HG03575 (cell line): ENCODE measurements around the gene SLC38A8.

Source experiments
- ATAC-seq: cut with Tn5 transposase; IDR thresholded peaks from one replicate; pipeline ENCODE4 v1.9.1; 2021; ENCODE audit not compliant: unreplicated experiment, insufficient number of reproducible peaks, low FRiP score; ENCODE audit errors: extremely low read depth

The SLC38A8 gene

DNA sequence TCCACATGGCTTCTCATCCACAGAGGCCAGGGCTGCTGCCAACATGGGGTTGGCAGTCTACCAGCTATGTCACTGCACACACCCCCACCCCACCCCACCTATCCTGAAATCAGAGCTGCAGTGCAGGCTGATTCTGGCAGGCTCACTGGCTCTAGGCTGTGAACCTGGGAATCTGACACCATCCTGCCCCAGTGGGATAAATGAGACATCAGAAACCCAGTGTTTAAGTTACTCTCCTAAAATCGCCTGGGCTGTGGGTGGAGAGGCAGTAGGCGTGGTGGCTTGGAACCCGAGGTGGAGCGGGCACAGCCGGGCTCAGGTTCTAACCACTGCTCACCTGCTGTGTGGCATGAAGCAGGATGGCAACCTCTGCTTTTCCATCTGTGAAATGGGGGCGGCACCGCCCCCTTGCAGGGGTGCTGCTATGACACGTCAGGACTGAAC lies 5.6 kb downstream of the SLC38A8 start:
- no peak for ATAC-seq

GRCh38 chr16:84036131-84036530 lies 6.5 kb downstream of the SLC38A8 start:
- ATAC-seq: no peak

- ATAC-seq: no peak
Observed at GRCh38 chr16:84034516-84034915, 8.1 kb downstream of the SLC38A8 start.

DNA sequence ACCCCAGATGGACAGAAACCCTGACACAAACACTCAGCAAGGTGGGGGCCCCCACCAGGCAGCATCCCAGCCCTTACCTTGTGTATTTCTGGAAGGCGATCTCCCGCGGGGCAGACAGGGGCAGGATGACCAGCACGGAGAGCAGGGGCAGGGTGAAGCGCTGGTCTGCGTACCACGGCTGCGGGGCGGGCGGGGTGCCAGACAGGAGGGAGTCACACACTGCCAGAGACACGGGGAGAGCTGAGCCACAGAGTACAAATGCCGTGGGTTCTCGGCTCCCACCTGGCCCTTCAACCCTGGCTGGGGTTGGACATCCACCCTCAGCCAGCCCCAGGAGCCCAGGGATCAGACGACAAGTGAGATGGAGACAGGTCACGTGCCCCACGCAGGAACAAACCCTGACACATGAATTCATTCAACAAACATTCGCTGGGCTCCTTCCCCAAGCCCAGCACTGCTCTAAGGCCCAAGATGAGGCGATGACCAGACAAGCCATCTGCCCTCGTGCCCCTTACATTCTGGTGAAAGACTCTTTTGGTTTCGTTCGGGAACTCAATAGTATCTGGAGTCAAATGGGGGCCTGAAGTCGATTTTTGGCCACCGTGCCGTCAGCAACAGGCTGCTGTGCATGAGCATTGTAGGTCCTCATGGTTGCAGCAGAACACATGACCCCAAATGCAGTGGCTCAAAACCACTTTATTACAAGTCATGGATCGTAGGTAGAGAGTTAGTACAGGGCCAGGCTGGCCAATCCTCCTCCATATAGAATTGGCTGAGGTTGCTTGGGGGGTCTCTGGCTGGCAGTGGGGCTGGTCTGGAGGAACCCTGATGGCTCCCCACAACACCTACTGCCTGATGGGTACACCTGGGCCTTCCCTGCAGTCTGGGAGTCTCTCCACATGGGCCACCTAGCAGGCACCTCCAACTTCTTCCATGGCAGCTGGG lies 9.1 kb downstream of the SLC38A8 start:
- no peak for ATAC-seq

DNA sequence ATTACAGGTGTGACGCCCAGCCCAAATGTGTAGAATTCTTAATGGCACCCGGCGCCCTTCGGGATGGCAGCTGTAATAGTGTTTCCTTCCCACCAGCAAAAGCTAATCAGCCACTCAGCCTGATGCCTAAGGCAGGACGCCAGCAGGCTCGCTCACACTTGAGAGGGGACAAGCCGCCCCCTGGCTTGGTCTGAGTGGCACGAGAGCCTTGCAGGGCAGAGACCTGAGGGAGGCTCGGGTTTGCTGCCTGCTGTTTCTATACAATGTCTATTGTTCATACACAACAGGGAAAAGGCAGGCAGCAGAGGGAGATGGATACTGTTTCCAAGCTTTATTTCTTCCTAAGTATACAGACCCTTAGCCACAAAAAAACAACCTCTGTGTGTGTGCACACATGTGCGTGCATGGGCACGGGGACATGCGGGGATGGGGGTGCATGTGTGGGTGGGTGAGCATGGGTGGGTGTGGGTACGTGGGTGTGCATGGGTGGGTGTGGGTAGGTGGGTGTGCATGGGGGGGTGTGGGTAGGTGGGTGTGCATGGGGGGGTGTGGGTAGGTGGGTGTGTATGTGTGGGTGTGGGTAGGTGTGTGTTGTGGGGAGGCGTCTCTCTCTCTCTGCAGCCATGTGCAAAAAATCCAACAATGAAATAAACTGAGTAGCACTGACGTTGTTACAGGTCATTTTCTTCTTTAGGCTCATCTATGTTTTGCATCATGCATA lies 10.0 kb downstream of the SLC38A8 start:
- no peak for ATAC-seq

GRCh38 chr16:84031556-84031955 lies 11.0 kb downstream of the SLC38A8 start:
- no peak for ATAC-seq

DNA sequence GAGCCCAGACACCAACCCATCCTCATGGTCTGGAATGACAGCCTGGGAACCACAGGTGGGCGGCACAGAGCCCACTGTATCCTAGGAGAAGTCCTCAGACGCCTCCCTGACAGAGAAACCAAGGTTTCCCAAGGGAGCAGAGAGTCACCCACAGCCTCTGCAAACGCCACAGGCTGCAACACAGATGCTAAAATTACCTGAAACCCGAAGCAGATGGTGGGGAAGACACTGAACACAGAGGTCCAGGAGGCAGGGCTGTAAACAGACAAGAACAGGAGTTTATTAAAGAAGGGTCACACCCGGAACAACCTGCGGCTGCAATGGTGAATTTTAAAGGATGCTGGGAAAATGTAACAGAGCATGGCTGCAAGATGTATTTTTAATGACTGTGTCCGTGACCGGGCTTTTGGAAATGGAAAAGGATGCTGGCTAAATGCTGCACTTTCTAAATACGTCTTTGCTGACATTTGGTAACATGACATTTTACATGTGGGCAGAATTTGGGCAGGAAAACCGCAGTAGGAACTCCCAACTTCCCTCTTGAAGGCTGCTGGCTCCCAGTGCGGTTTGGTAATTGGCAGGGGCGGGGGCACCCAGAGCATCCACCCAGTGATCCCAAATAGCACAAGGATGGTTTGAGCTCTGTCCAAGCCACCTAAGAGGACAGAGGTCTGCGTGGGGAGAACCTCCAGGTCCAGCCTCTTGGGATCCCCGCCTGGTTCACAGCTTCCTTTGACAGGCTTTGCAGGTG lies 13.1 kb downstream of the SLC38A8 start:
- no peak for ATAC-seq

- no peak for ATAC-seq
Observed at GRCh38 chr16:84027625-84028024, 15.0 kb downstream of the SLC38A8 start.

DNA sequence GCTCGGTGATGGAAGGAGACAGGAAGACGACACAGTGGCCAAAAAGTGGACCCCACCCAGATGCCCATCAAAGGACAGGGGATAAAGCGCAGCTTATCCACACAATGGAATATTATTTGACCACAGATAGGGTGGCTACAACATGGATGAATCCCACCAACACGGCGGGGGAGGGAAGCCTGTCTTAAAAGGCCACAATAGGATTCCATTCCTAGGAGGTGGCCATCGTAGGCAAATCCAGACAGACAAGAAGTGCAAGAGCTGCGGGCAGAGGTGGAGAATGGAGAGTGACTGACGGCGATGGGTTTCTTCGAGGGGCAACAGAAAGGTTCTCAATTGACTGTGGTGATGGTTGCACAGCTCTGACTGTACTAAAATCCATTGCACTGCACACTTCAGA lies 16.0 kb downstream of the SLC38A8 start:
- ATAC-seq: no peak

- no peak for ATAC-seq
Observed at GRCh38 chr16:84024854-84025253, 17.7 kb downstream of the SLC38A8 start.

DNA sequence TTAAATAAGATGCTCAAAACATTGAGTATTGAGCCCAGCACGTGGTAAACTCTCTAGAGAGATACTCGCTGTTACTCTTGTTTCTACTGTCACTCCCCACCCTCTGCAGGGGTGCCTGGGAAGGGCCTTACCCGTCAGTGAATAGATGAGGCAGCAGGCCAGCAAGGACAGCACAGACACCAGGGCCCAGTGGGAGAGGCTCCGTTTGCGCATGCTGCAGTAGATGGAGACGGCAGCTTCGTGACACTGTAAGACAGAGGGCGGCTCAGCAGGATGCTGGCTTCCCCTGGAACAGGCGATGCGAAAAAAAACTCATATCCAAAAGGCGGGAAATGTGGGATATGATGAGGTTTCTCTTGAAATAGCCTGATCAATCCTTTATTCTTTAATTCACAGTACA lies 20.0 kb downstream of the SLC38A8 start:
- no peak for ATAC-seq

GRCh38 chr16:84021488-84021887 lies 21.1 kb downstream of the SLC38A8 start:
- ATAC-seq: no peak

- ATAC-seq: no peak
Observed at GRCh38 chr16:84020353-84020752, 22.2 kb downstream of the SLC38A8 start.

DNA sequence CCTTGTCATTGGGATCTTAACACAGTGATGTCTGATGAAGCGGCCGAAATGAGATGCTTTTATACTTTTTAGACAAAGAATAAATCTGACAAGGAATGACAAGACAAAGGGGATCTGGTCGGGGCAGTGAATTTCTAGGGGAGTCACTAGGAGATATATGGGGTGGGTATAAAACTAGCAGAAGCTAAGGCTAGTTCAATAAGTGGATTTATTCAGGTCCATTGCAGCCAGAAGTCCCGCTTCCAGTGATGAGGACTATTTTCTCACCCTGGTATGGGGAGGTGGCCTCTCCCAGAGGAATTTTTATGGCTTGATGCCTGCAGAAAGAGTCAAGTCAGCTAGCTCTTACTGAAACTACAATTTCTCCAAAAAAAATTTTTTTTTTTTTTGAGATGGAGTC lies 23.9 kb downstream of the SLC38A8 start:
- ATAC-seq: no peak

GRCh38 chr16:84016477-84016876 lies 26.1 kb downstream of the SLC38A8 start:
- ATAC-seq: no peak

GRCh38 chr16:84015399-84015798 lies 27.2 kb downstream of the SLC38A8 start:
- no peak for ATAC-seq

DNA sequence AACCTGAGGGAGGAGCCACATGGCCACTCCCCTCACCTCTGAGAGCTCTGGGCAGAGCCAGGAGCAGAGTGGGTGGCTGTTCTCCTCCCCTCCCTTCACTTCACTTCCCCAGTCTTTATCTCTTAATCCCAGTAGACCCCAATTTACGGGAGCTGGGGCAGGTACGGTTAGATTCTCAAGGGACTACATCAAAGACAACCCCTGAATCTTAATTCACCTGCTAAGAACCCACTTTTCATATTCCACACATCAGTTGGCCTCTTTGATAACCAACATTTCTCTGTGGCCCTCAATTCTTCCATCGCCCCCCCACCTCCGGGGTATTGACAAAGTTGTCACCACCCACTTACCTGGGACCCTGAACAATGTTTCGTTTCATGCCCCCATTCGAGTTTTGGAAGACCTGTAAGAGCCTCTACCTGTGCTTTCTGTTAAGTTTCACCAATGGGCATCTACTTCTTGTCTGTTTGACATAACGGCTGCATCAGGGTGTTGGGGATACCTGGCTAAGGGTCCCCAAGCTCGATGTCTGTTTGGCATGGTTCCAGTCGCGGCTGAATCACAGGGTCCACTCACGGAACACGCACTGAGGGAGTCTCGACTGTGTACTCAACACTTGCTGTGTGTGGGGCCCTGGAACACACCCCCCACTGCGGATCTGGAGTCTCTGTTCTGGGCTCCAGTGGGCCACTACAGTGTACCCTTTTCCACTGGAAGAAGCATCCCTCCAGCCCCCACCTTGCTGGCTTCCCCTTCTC lies 27.8 kb downstream of the SLC38A8 start:
- ATAC-seq: no peak

- no peak for ATAC-seq
Observed at GRCh38 chr16:84013787-84014569, 28.6 kb downstream of the SLC38A8 start.
